ENCODE data around the gene LY9.

Gene LY9

GRCh38 chr1:160850993-160851392 is 55.0 kb downstream of the LY9 start:
- H3K36me3 ChIP-seq = no peaks in the 10 kb centered on the region
- no peak for DNase-seq
- no peak overlapping the region for H3K4me3 ChIP-seq (ENCODE audit: low read depth, low read length)
- H3K27ac ChIP-seq = no peak overlapping the region
- peaks cover 89% of the 10 kb centered on the region for H3K27me3 ChIP-seq (ENCODE audit: insufficient read depth, low read depth, severe bottlenecking)
- TF ChIP-seq CTCF (IDR thresholded peaks at IDR 0.05; ENCODE audit: low read depth, low read length) = no peak
- H3K9me3 ChIP-seq (ENCODE audit: severe bottlenecking) = peaks cover 5% of the 10 kb centered on the region

DNA sequence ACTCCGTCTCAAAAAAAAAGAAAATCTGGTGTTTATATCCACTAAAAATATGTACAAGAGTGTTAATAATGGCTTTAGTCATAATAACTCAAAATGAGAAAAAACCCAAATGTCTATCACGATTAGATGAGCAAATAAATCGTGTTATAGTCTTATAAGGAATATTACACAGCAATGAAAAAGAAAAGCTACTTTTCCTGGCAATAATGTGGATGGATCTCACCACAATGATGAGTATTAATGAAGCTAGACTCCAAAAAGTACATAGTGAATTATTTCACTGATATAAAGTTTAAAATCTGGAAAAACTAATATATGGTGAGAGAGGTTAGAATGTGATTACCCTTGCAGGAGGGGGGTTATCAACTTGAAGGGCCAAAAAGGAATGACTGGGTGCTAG is 57.0 kb downstream of the LY9 start:
- TF ChIP-seq CTCF (IDR thresholded peaks at IDR 0.05; ENCODE audit: low read depth, low read length) = no peak
- H3K36me3 ChIP-seq = no peaks in the 10 kb centered on the region
- no peak overlapping the region for H3K4me3 ChIP-seq (ENCODE audit: low read depth, low read length)
- H3K9me3 ChIP-seq (ENCODE audit: severe bottlenecking) = peaks cover 5% of the 10 kb centered on the region
- peaks cover 88% of the 10 kb centered on the region for H3K27me3 ChIP-seq (ENCODE audit: insufficient read depth, low read depth, severe bottlenecking)
- DNase-seq = no peak
- H3K27ac ChIP-seq = no peak overlapping the region

- DNase-seq = no peak
- Histone ChIP-seq H3K9me3 (ENCODE audit: severe bottlenecking) (peaks cover 9% of the 10 kb centered on the region), H3K27me3 (ENCODE audit: insufficient read depth, low read depth, severe bottlenecking) (peaks cover 88% of the 10 kb centered on the region), H3K27ac (no peak overlapping the region), H3K36me3 (no peaks in the 10 kb centered on the region), H3K4me3 (ENCODE audit: low read depth, low read length) (no peak overlapping the region)
- no peak for TF ChIP-seq CTCF (IDR thresholded peaks at IDR 0.05; ENCODE audit: low read depth, low read length)
These were observed 57.8 kb downstream of the LY9 start for GRCh38 chr1:160853754-160854153.

GRCh38 chr1:160855181-160855981 is 59.4 kb downstream of the LY9 start:
- no peaks in the 10 kb centered on the region for H3K36me3 ChIP-seq
- DNase-seq = no peak
- TF ChIP-seq CTCF (IDR thresholded peaks at IDR 0.05; ENCODE audit: low read depth, low read length) = no peak
- H3K4me3 ChIP-seq (ENCODE audit: low read depth, low read length) = no peak overlapping the region
- H3K27me3 ChIP-seq (ENCODE audit: insufficient read depth, low read depth, severe bottlenecking) = peaks cover 91% of the 10 kb centered on the region
- peaks cover 9% of the 10 kb centered on the region for H3K9me3 ChIP-seq (ENCODE audit: severe bottlenecking)
- no peak overlapping the region for H3K27ac ChIP-seq

DNA sequence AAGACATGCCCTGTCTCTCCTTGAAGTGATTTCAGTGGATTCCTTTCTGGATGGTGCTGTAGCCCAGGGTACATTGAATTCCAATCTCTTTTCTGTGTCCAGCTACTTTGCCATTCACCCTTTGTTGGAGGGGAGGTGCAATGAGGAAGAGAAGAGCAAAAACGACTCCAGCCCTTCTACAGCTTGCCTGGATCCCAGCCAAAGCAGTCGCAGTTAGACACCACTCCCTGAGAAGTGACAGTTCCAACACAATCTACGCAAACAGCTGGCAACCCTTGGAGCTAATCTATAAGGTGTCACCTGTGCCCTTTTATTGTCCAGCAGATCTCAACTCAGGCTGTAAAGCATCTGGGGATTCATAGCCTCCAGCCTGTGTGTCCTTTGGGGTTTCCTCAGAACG is 62.1 kb downstream of the LY9 start:
- Histone ChIP-seq H3K27ac (no peak overlapping the region), H3K9me3 (ENCODE audit: severe bottlenecking) (peaks cover 7% of the 10 kb centered on the region), H3K4me3 (ENCODE audit: low read depth, low read length) (no peak overlapping the region), H3K27me3 (ENCODE audit: insufficient read depth, low read depth, severe bottlenecking) (peaks cover 91% of the 10 kb centered on the region), H3K36me3 (no peaks in the 10 kb centered on the region)
- no peak for TF ChIP-seq CTCF (IDR thresholded peaks at IDR 0.05; ENCODE audit: low read depth, low read length)
- DNase-seq = no peak

DNA sequence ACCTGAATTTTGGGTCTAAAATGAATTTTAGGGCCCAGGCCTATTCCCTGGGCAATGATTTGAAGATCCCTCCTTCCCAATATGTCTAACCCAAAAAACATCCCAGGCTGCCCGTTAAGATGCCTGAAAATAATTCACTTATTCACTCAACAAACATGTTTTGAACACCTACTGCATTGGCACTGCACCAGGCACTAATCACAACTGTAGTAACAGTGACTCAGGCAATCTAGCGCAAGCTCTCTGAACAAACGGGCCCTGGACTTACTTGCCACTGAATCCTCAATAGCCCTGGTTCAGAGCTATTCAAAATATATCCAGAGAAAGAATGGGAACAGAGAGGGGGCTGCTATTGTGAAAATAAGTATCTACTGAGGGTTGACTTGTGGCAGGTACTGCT is 62.5 kb downstream of the LY9 start:
- Histone ChIP-seq H3K9me3 (ENCODE audit: severe bottlenecking) (peaks cover 9% of the 10 kb centered on the region), H3K4me3 (ENCODE audit: low read depth, low read length) (no peak overlapping the region), H3K36me3 (no peaks in the 10 kb centered on the region), H3K27me3 (ENCODE audit: insufficient read depth, low read depth, severe bottlenecking) (peaks cover 94% of the 10 kb centered on the region), H3K27ac (no peak overlapping the region)
- DNase-seq = no peak
- TF ChIP-seq CTCF (IDR thresholded peaks at IDR 0.05; ENCODE audit: low read depth, low read length) = no peak
